NCI-H524 (cell line): Measurements from ENCODE around the gene ARHGAP45.
"Not testable (repeated sequence)": the region's sequence is repeated elsewhere in the genome, so short reads cannot be mapped to it uniquely, and the experiment has no call there.

Experiments used
- DNase-seq, 2 experiments: peaks; one replicate each; lab custom pipeline; 2025; lab: John Stamatoyannopoulos, UW

Gene ARHGAP45, protein sequence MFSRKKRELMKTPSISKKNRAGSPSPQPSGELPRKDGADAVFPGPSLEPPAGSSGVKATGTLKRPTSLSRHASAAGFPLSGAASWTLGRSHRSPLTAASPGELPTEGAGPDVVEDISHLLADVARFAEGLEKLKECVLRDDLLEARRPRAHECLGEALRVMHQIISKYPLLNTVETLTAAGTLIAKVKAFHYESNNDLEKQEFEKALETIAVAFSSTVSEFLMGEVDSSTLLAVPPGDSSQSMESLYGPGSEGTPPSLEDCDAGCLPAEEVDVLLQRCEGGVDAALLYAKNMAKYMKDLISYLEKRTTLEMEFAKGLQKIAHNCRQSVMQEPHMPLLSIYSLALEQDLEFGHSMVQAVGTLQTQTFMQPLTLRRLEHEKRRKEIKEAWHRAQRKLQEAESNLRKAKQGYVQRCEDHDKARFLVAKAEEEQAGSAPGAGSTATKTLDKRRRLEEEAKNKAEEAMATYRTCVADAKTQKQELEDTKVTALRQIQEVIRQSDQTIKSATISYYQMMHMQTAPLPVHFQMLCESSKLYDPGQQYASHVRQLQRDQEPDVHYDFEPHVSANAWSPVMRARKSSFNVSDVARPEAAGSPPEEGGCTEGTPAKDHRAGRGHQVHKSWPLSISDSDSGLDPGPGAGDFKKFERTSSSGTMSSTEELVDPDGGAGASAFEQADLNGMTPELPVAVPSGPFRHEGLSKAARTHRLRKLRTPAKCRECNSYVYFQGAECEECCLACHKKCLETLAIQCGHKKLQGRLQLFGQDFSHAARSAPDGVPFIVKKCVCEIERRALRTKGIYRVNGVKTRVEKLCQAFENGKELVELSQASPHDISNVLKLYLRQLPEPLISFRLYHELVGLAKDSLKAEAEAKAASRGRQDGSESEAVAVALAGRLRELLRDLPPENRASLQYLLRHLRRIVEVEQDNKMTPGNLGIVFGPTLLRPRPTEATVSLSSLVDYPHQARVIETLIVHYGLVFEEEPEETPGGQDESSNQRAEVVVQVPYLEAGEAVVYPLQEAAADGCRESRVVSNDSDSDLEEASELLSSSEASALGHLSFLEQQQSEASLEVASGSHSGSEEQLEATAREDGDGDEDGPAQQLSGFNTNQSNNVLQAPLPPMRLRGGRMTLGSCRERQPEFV

GRCh38 chr19:1066748-1067340, at the start of gene ARHGAP45:
TSS of gene ARHGAP45 (plus strand) at chr19:1067167. CDS start at chr19:1067406, 239 bp downstream.
- no peak for DNase-seq

DNA sequence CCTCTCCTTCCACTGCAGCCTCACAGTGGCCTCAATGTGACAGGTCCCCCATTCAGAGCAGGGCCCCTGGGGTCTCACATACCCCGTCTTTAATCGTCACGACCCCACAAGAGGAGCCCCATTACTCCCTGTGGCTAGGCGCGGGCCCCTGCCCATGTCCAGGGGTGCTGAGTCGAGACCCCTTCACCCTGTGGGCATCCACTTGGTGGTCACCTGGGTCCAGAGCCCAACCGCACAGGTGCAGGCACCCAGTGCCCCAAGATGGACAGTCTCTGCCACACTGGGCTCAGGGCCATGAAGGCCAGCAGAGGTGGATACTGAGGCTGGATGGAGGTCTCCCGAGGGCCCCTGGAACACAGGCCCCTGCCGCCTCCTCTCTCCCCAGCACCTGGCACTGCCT, 49.1 kb upstream of the ARHGAP45 start:
- DNase-seq = no peak

- no peak for DNase-seq
Measured at GRCh38 chr19:1018393-1018792, 48.6 kb upstream of the ARHGAP45 start.

DNA sequence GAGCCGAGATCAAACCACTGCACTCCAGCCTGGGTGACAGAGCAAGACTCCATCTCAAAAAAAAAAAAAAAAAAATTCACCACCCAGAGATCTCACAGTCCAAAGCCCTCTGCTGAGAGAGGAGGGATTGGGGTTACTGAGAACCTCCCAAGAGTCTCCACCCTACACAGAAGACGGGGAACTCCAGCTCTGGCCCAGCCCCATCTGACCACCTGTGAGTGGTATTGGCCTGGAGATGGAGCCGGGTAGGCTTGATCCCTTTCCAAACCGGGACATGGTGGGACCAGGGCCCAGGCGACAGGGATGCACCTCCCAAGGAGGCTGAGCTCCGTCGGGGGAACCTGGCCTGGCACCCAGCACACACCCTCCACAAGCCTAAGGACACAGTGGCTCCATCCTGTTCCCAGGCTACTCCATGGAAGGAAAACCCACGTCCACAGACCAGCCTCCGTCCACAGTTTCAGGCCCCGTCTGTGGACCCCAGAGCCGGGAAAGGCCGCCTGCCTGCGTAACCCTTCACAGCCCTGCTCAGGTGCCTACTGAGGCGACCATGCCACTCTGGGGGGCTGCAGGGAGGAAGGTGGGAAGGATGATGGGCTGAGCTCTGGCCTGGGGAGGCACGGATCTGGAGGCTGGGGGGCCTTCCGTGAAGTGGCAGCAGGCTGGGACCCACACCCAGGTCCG, 47.9 kb upstream of the ARHGAP45 start:
- no peak for DNase-seq

- DNase-seq = no peak
Measured at GRCh38 chr19:1019616-1019961, 47.4 kb upstream of the ARHGAP45 start.

GRCh38 chr19:1019980-1020867, 46.7 kb upstream of the ARHGAP45 start:
- no peak for DNase-seq

DNA sequence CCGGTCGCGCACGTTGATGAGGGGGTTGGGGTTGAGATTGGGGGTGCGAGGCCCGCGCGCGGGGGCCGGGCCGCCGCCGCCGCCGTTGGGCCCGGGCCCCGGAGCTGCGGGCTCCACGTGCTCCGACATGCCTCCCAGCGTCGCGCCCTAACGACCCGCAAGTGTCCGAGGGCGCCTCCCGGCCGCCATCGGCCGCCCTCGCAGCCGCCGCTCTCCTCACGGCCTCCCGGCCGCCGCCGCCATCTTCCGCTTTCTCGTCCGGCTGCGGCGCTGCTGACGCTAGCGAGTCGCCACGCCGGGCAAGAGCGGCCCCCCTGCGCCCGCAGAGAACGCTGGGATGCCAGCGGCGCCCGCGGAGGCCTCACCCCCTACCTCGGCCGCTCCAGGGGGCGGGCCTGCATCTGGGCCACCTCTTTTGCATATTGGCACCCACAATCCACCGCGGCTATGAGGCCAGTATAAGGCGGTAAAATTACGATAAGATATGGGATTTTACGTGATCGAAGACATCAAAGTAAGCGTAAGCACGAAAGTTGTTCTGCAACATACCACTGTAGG, 46.0 kb upstream of the ARHGAP45 start, which contains the start of gene TMEM259:
TMEM259 (minus strand) TSS at position 256 of the 558 bp plus-strand sequence; CDS start at position 129, 127 bp downstream.
- peak; percentile 97 to 98 for DNase-seq

GRCh38 chr19:1023883-1024188, 43.1 kb upstream of the ARHGAP45 start:
- DNase-seq = not testable (repeated sequence)

GRCh38 chr19:1025080-1025479, 41.9 kb upstream of the ARHGAP45 start:
- DNase-seq = not testable (repeated sequence)

- peak in 1 of 2 experiments; percentile 24 for DNase-seq
Measured at GRCh38 chr19:1025960-1026782, 40.8 kb upstream of the ARHGAP45 start, which contains the start of gene CNN2. TSS of gene CNN2 (plus strand) at chr19:1026608. CDS start at chr19:1026662, 54 bp downstream.

DNA sequence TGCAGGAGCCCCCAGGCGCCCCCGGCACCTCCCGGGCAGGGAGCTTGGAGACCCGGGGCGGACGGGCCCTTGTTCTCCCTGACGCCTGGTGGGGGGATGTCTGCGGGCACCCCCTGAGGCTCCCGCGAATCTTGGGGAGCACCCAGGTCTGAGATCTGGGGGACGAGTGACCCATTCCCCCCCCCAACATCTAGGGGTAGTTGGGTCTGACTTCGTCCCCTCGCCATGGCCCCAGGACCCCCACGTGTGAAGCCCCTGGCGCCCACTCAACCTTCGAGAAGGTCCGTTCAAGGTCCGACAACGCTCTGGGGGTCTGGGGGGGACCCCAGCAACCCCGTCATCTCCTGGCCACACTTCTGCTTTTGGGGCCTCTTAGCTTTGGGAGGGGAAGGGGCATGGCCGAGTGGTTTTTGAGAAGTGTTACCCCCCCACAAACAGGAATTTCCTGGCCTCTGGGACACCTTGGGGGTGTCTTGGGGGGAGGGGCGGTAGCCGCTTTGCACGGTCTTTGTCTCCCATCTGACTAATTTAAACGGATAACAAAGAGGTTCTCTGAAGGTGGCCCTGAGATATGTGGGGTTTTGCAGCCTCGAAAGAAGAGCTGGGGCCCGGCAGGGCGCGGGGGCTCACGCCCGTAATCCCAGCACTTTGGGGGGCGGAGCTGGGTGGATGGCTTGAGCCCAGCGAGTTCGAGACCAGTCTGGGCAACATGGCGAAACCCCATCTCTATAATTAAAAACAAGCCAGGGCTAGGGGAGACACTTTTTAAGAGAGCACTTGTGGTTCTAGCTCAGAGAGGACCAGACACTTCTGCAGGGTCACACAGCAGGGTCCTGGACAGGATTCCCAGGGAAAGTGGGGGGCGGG, 40.0 kb upstream of the ARHGAP45 start:
- DNase-seq = no peak

GRCh38 chr19:1027650-1028061, 39.3 kb upstream of the ARHGAP45 start:
- no peak for DNase-seq

DNA sequence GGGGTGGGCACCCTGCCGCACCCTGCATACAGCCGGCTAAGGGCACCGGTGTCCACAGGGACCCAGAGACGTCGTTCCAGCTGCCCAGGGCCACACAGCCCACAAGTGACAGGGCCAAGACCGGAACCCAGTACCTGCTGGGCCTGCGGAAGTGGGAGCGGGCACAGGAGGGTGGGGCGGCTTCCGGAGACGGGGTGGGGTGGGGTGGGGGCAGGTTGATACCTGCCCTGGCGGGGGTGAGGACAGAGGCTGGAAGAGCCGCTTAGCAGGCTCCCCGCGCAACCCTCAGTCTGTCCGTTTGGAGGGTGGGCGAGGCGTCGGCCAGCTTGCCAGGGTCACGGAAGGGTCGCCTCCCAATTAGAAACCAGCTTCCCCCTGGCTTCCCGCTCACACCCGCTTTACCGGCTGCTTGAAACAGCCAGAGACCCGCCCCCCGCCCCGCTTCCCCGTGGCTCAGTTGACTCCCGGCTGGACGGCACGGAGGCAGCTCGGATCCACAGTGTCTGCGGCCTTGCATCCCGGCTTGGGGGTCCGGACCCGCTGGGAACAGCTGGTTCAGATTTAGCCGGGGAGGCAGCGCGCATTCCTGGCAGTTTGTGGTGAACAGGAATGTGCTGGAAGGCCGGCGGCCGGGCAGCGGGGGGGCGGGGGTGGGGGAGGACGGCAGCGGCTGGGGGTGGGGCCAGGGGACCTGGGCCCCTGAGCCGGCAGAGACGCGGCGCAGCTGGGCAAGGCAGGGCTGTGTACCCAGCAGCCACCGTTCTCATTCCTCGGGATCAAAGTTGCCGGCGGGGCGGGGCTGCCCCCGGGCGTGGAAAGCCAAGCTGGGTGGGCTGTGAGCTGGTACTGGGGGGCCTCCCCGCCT, 38.7 kb upstream of the ARHGAP45 start:
- peak in 1 of 2 experiments; percentile 40 for DNase-seq

DNA sequence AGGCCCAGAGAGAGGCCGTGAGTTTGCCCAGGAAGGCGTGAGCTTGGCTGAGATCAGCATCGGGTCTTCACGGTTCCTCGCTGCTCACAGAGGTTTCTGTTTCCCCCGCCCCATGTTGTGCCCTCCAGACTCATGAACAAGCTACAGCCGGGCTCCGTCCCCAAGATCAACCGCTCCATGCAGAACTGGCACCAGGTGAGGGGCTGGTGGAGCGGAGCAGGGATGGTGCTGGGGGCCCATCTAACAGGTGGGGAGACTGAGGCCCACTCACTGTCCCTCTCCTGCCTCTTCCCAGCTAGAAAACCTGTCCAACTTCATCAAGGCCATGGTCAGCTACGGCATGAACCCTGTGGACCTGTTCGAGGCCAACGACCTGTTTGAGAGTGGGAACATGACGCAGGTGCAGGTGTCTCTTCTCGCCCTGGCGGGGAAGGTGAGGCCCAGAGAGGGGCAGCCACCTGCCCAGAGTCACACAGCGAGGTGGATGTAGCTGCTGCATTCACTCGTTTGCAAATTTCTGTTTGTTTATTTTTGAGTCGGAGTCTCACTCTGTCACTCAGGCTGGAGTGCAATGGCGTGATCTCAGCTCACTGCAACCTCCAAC, 34.6 kb upstream of the ARHGAP45 start:
- DNase-seq = no peak

DNA sequence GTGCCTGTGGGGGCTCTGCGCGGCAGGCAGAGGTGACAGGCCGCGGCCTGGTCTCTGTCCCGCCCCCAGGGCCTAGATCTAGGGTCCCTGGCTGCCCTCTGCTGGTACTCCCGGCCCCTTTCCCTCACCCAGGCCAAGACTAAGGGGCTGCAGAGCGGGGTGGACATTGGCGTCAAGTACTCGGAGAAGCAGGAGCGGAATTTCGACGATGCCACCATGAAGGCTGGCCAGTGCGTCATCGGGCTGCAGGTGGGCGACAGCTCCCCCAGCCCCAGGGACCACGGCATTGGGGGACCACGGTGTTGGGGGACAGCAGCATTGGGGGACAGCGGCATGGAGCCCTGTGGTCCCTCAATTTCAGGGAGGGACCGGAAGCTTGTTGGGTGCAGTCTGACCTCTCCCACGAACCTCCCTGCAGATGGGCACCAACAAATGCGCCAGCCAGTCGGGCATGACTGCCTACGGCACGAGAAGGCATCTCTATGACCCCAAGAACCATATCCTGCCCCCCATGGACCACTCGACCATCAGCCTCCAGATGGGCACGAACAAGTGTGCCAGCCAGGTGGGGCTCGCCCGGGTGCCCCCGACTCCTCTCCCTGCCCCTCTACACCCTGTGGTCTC, 30.9 kb upstream of the ARHGAP45 start:
- DNase-seq = peak in 1 of 2 experiments; percentile 27

GRCh38 chr19:1037621-1038064, 29.3 kb upstream of the ARHGAP45 start:
- DNase-seq = no peak
